GM19328 (cell line): ENCODE data around the gene PTPN3.
A peak's percentile ranks its signal among the peaks of the same experiment; 100 is the strongest.
"Not testable (repeated sequence)": the region's sequence is repeated elsewhere in the genome, so short reads cannot be mapped to it uniquely, and the experiment has no call there.

Source experiments
- ATAC-seq: cut with Tn5 transposase; IDR thresholded peaks from one replicate; pipeline ENCODE4 v1.9.1; 2021; ENCODE audit warnings: mild to moderate bottlenecking, moderate library complexity; ENCODE audit not compliant: unreplicated experiment

PTPN3 gene

DNA sequence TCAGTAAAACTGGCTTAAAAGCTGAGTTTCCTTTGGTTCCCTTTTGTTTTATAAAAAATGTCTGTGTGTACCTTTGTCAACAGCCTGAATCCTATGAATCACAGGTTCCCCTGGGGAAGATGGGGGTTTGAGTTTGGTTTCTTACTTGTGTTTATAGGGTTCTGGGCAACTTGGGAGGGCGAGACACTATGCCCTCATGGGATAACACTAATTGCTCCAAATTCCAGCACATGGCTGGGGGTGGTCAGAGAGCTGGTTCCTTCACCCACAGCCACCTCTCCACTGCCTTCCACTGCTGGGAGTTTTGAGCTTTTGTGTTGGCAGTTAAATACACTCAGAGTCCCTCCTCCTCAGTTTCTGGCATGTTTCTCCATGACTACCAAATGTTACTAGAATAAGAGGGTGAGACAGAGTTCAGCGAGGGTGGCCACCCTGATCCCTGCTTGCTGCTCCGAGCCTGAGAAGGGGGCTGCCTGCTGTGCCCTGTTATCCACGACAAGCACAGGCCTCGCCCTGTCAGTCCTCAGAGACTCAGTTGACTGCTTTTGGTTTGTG, 94.3 kb downstream of the PTPN3 start:
- no peak for ATAC-seq

DNA sequence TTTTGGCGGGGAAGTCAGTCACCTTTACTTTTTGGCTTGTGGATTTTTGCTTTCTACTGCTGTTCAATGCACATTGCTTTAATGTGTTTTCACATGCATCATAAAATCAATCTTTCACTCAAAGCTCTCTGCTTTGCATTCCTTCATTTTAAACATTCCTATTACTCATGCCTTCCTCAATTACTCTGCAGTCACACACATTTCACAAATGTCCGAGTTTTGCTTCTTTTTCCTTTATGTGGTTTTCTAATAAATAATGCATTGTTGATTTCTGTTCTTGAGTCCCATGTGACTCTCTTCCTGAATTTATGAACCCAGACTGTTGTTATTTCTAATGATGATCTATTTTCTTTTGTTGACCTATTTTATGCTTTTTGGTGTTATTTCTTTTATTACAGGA, 95.0 kb downstream of the PTPN3 start:
- no peak for ATAC-seq

DNA sequence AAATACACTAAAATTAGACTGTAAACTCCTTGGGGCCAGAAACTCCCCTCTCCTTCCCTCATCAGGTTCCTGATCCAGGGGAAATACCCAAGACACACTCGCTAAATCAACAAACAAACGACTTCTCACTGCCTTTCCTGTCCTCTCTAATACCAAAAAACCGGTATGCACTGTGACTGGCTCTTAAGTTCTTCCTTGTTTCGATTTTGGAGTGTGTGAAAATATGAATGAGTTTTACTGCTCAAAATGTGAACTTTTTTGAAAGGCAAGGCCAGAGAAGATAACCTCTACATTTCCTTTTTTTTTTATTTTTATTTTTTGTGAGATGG, 96.2 kb downstream of the PTPN3 start:
- no peak for ATAC-seq

DNA sequence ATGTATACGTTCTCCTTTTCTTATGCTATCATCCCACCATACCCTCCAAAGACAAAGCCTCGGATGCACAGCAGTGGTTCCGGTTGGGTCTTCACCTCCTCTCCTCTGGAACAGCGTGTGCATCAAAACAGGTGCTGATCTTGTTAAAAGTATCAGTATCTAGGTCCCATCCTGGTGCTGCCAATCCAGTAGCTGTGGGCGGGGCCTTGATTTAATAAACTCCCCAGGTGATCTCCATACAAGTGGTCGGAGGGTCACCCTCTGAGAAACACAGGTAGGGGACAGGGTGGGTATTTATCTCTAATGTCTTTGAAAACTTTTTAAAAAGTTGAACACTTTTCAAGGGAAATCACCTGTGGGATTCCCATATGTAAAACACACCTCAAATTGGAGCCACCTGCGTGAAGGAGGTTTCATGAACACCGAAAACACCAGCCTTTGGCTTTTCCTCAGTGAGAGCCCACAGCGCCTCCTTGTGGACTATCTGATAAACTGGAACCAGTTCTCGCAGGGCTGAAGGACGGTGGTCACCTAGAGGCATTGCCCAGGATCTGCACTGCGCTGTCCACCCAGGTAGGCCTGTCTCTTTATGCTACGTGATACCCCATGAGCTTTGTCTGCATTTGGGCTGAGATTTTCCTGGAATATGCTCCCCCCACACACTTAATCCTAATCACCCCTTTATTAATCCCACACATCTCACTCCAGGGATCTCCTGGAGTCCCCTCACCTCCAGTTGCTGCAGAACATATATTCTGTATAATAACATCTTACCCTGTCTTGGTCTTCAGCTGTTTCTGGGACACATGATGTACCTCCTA, 96.7 kb downstream of the PTPN3 start:
- ATAC-seq, result no peak

GRCh38 chr9:109399258-109399767, 98.8 kb downstream of the PTPN3 start:
- peak; percentile 47 for ATAC-seq

GRCh38 chr9:109391176-109391575, 106.9 kb downstream of the PTPN3 start:
- ATAC-seq, result no peak

- ATAC-seq, result no peak
Measured at GRCh38 chr9:109387856-109388255, 110.3 kb downstream of the PTPN3 start.

DNA sequence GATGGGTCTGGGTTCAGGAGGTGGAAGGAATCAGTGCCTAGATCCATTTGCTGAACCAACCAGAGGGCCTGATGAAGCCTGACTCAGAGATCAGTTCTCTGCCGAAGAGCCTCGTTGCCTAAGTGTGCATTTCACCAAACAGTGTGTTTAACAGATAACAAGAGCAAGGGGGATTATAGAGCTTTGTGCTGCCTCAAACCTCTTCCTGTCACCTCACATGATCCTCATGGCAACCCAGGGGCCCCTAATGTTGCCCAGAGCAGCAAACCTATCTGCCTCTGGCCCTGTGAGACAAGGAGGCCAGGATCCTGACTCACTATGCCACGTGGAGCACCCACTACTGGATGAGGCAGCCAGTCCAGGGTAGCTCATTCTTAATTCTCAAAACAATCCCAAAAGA, 110.9 kb downstream of the PTPN3 start:
- no peak for ATAC-seq

- ATAC-seq, result no peak
Measured at GRCh38 chr9:109385499-109385898, 112.6 kb downstream of the PTPN3 start.

DNA sequence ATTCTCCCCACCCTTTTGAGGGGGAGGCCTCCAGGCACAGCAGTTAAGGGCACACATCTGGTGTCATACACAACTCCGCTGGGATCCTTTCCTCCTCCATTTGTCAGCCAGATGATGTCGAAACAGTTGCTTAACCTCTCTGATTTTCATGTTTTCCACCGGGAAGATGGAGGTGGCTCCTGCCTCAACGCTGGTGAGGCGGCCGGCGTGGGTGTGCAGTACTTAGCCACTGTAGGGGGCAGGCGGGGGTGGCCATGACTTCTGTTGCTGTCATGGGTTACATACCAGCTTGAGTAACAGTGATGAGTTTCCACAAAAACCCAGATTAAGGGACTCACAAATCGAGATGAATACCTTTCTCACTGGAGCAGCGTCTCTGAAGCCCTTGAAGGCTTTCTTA, 114.2 kb downstream of the PTPN3 start:
- ATAC-seq, result no peak

GRCh38 chr9:109383356-109383755, 114.8 kb downstream of the PTPN3 start:
- no peak for ATAC-seq

DNA sequence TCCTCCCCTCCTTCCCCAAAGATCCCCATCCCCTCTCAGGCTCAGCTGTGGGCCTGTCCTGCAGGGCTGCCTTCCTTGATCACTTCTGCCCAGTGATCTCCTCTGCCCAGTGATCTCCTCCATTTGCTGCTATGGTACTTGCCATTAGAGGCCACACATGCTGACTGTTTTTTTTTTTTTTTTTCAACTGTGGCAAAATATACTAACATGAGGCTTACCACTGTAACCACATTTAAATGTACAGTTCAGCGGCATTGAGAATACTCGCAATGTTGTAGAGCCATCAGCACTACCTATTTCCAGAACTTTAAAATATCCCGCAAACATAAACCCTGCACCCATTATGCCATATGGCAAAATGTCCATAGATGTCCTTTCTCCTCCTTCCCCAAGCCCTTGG, 115.5 kb downstream of the PTPN3 start:
- no peak for ATAC-seq

DNA sequence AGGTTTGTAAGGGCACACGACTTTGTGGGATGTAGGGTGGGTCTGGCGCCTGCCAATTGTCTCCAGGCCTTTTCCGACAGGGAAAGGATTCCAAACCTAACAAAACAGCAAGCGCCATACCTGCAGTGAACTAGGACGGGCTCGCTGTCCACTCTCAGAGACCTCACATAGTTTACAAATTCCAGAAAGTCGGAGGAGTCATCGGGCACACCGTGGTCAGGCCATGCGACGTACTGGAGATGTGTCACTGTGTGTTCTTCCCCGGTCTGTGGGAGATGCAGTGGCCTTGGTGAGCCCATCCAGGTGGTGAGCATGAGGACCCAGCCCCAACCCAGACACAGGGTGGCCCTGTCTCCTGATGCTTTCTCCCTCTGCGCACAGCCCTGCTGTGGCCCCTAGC, 115.9 kb downstream of the PTPN3 start:
- ATAC-seq, result no peak

- ATAC-seq, result peak; percentile 59
Measured at GRCh38 chr9:109381011-109381729, 116.9 kb downstream of the PTPN3 start.

GRCh38 chr9:109379513-109379912, 118.6 kb downstream of the PTPN3 start:
- no peak for ATAC-seq

DNA sequence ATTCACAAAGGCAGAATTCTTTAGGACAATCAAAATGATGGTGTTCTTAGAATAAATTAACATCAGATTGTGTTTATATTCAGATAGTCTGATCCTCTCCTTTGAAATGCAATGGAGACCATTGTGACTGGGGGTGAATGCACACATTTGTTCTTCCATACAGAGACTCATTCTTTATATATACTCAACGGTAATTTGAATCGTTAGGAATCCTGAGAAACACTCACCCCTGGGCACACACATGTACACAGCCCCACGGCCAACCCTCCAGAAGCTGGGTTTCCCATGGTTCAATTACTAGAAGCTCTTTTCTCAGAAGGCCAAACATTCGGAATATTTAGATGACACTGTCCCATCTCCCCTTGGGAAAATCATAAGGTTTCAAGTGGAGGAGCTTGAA, 119.8 kb downstream of the PTPN3 start:
- no peak for ATAC-seq

DNA sequence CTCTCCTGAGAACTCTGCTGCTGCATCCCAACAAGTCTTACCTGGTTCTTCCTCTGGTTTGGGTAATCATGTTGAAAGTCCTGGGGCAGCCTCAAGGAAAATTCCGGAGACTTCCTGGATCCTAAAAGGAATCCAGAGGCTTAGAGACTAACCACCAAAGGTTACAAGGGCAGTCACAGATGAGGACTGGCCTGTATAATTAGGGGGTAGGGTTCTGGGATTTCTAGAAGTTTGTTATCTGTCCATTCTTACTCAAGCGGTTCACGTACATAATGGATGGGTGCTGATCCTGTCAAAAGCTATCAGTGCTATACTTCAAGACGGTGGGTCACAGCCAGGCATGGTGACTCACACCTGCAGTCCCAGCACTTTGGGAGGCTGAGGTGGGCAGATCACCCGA, 125.9 kb downstream of the PTPN3 start:
- ATAC-seq, result no peak

- no peak for ATAC-seq
Measured at GRCh38 chr9:109371374-109371773, 126.7 kb downstream of the PTPN3 start.

- ATAC-seq, result no peak
Measured at GRCh38 chr9:109369285-109369684, 128.8 kb downstream of the PTPN3 start.

DNA sequence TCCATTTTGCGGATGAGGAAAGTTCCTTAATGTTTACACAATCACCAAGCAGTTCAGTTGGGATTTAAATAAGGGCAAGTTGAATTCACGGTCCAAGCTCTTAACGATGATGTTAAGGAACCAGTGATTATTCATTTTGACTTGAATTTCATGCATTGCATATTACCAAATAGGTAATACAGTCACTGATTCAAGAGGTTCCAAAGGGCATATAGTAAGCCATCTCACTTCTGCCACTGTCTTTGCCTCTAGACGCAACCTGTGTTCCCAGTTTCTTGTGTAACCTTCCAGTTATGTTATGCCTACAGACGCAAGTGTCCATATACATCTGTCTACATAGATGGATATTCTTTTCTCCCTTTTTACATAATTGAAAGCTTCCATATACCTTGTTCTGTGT, 137.3 kb downstream of the PTPN3 start:
- no peak for ATAC-seq

- not testable (repeated sequence) for ATAC-seq
Measured at GRCh38 chr9:109358968-109359603, 139.0 kb downstream of the PTPN3 start.
